Uterus (tissue), 2 donors: Measurements from ENCODE around the gene PKM.

ENCODE experiments used
- CTCF ChIP-seq, 4 experiments: fragments of 200-600 bp in 2 of 4; fragments of 450-650 bp in 2 of 4; sonication (generic) in 2 of 4; IDR thresholded peaks; one replicate each; pipeline ENCODE4 v1.5.1; 2016 to 2019; ENCODE audit warnings: antibody characterized with exemption in 4 of 4, mild to moderate bottlenecking in 2 of 4, moderate library complexity in 1 of 4
- POLR2A ChIP-seq, 2 donors: fragments of 450-650 bp; IDR thresholded peaks; one replicate each; pipeline ENCODE4 v1.6.1; 2016; ENCODE audit warnings: antibody characterized with exemption in 2 of 2, mild to moderate bottlenecking in 1 of 2, moderate library complexity in 1 of 2

DNA sequence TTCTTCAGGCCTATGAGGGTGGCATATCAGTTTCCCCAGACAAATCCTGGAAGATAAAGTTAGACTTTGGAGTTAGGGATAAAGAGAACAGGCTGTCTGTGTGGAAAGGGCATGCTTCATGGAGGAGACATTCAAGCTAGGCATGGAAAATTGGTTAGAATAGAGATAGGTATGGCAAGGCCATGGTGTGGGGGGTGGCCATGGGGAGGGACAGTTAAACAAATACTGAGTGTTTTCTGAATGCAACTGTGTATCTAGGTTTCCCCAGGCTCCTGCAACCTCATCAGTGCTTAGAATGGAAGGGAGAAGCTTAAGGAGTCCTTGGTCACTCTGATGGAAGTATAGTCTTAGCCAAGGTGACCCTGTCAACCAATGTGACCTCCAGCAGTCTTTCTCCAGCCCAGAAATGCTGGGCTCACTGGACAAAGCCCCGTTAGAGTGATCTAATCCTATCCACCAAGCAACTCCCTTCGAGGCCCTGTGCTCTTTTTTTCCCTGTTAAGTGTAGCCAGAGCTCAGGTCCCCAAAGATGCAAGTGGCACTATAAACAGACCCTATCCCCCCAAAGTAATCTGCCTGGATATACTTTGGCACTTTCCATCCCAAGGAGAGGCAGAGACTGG, 5.5 kb upstream of the PKM start:
- no peak for TF ChIP-seq CTCF (IDR thresholded peaks at IDR 0.05)
- no peak for TF ChIP-seq POLR2A (IDR thresholded peaks at IDR 0.05)
